Neural crest cell (in vitro differentiated cells): ENCODE data around the gene RSPRY1. TPM values are rescaled to one million over a fixed set of nuclear protein-coding genes. Genes with fewer than 3 reads are reported as not detected.
A peak's percentile ranks its signal among the peaks of the same experiment; 100 is the strongest.

ENCODE experiments used
- DNase-seq: peaks from one replicate; pipeline ENCODE4 v3.0.0; 2021; ENCODE audit warnings: low read depth, mixed read lengths, low spot score
- H3K27ac Mint-ChIP-seq: one replicate; pipeline ENCODE4 v1.8.0; 2021; ENCODE audit warnings: mild to moderate bottlenecking, mixed read lengths; ENCODE audit not compliant: unreplicated experiment
- H3K27me3 Mint-ChIP-seq: 2 replicates; pipeline ENCODE4 v1.8.0; 2021; ENCODE audit warnings: low read depth, mild to moderate bottlenecking, mixed read lengths
- H3K36me3 Mint-ChIP-seq: 2 replicates; pipeline ENCODE4 v1.8.0; 2021; ENCODE audit warnings: low read depth, mild to moderate bottlenecking, mixed read lengths
- H3K4me1 Mint-ChIP-seq: 2 replicates; pipeline ENCODE4 v1.8.0; 2021; ENCODE audit warnings: mixed read lengths
- H3K4me3 Mint-ChIP-seq: one replicate; pipeline ENCODE4 v1.8.0; 2021; ENCODE audit warnings: mild to moderate bottlenecking, mixed read lengths
- H3K9me3 Mint-ChIP-seq: 2 replicates; pipeline ENCODE4 v1.8.0; 2021; ENCODE audit warnings: mixed read lengths
- total RNA-seq: library from RNA; stranded (reverse); gene quantifications from 2 replicates; pipeline ENCODE4 v1.2.1, GENCODE V29; 2021
- TF ChIP-seq, protein P1 (sequence below): fragments of 200-600 bp; sonication (generic); conservative IDR thresholded peaks from 2 replicates; pipeline ENCODE4 v1.5.0; 2021; ENCODE audit warnings: antibody characterized with exemption, mild to moderate bottlenecking

Gene RSPRY1
- total RNA-seq, 1 donor from 2014 or later = 53.4 TPM

DNA sequence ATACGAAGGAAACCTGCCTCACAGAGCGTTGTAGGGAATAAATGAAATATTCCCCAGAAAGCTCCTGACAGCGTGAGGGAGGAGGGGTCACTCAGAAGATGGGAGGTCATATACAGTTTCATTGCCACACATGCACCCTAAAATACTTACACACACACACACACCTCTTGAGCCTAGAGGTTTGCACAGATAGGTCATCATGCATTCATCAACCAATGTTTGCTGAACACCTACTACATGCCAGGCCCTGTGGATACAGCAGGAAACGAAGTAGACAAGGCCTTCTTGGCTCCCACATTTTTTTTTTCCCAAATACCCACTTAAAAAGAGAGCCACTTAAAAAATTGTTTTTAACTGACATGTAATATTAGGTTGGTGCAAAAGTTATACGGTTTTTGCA is 99.2 kb downstream of the RSPRY1 start:
- Mint-ChIP-seq H3K4me3 (peak overlapping the region; percentile 73), H3K4me1 (peaks cover 12% of the 10 kb centered on the region), H3K9me3 (no peaks in the 10 kb centered on the region), H3K27me3 (peaks cover 48% of the 10 kb centered on the region), H3K27ac (no peak overlapping the region), H3K36me3 (no peaks in the 10 kb centered on the region)
- no peak for DNase-seq
- TF ChIP-seq, protein P1, sequence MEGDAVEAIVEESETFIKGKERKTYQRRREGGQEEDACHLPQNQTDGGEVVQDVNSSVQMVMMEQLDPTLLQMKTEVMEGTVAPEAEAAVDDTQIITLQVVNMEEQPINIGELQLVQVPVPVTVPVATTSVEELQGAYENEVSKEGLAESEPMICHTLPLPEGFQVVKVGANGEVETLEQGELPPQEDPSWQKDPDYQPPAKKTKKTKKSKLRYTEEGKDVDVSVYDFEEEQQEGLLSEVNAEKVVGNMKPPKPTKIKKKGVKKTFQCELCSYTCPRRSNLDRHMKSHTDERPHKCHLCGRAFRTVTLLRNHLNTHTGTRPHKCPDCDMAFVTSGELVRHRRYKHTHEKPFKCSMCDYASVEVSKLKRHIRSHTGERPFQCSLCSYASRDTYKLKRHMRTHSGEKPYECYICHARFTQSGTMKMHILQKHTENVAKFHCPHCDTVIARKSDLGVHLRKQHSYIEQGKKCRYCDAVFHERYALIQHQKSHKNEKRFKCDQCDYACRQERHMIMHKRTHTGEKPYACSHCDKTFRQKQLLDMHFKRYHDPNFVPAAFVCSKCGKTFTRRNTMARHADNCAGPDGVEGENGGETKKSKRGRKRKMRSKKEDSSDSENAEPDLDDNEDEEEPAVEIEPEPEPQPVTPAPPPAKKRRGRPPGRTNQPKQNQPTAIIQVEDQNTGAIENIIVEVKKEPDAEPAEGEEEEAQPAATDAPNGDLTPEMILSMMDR = no peak

DNA sequence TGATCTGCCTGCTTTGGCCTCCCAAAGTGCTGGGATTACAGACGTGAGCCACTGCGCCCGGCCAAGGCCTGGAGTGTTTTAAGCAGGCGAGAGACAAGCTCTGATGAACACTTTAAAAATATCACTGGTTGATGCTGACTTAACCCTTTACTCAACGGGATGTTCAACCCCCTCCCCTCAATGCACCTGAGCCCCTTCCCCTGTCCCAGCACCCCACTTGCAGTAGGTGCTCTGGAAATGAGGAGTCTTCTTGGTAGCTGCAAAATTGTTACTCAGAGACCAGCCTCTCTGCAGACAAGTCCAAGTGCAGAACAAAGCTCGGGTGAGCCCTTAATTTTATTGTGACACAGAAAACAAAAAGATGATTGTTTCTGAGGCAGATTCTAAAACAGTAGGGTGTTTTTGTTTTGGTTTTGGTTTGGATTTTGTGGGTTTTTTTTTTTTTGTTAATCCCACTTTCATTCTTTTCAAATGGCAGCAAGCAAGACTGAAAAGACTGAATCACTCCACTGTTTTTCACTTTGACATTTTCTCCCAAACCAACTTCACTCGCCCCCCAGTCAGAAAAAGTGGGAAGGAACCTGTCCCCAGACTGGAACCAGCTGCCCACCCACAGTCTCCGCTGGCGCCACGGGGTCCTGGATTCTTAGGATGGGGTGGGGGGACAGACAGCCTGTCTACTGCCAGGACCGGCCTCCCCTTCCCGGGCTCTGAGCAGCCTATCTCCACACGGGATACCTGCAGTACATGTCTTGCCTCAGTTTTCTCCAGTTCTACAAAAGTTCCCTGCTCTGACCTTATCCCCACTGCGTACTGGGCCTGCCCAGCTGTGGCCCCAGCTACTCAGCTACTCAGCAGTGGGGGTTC is 103.5 kb downstream of the RSPRY1 start:
- TF ChIP-seq, protein P1 = no peak
- H3K36me3 Mint-ChIP-seq = no peaks in the 10 kb centered on the region
- no peaks in the 10 kb centered on the region for H3K9me3 Mint-ChIP-seq
- H3K4me3 Mint-ChIP-seq = no peak overlapping the region
- peaks cover 16% of the 10 kb centered on the region for H3K27me3 Mint-ChIP-seq
- no peak for DNase-seq
- no peak overlapping the region for H3K27ac Mint-ChIP-seq
- H3K4me1 Mint-ChIP-seq = peaks cover 13% of the 10 kb centered on the region

Other genes starting within 250 kb of the RSPRY1 start
- gene CETP, start 224.4 kb upstream of the RSPRY1 start, total RNA-seq = not detected in 2 replicates
- 0.26 TPM in 1 of 2 replicates, not detected in the other for gene NLRC5, start 196.8 kb upstream of the RSPRY1 start, total RNA-seq
- 33.1 and 36.9 TPM in 2 replicates for gene CPNE2, start 93.7 kb upstream of the RSPRY1 start, total RNA-seq
- 102 and 108 TPM in 2 replicates for gene PSME3IP1, start 290 bp upstream of the RSPRY1 start, total RNA-seq
- gene ARL2BP, start 58.9 kb downstream of the RSPRY1 start, total RNA-seq = 62.6 and 63.9 TPM in 2 replicates
- gene PLLP, start 98.3 kb downstream of the RSPRY1 start, total RNA-seq = 0.79 and 0.84 TPM in 2 replicates
- gene CCL22, start 172.5 kb downstream of the RSPRY1 start, total RNA-seq = not detected in 2 replicates
- 6.0 TPM in 2 replicates for gene CX3CL1, start 186.2 kb downstream of the RSPRY1 start, total RNA-seq
- gene CCL17, start 218.4 kb downstream of the RSPRY1 start, total RNA-seq = not detected in 2 replicates